Chondrocyte (in vitro differentiated cells): ENCODE measurements around the gene DNAH6. TPM values are rescaled to one million over a fixed set of nuclear protein-coding genes. Genes with fewer than 3 reads are reported as not detected.
A peak's percentile ranks its signal among the peaks of the same experiment; 100 is the strongest.

Experiments
- DNase-seq: peaks from one replicate; pipeline ENCODE4 v3.0.0; 2021; ENCODE audit warnings: mixed read lengths, low spot score
- H3K27ac Mint-ChIP-seq: one replicate; pipeline ENCODE4 v1.8.0; 2021; ENCODE audit warnings: mild to moderate bottlenecking, moderate library complexity, mixed read lengths; ENCODE audit not compliant: unreplicated experiment
- H3K27me3 Mint-ChIP-seq: 2 replicates; pipeline ENCODE4 v1.8.0; 2021; ENCODE audit warnings: low read depth, mixed read lengths
- H3K36me3 Mint-ChIP-seq: 2 replicates; pipeline ENCODE4 v1.8.0; 2021; ENCODE audit warnings: low read depth, mixed read lengths
- H3K4me1 Mint-ChIP-seq: 2 replicates; pipeline ENCODE4 v1.8.0; 2021; ENCODE audit warnings: low read depth, mild to moderate bottlenecking, mixed read lengths
- H3K4me3 Mint-ChIP-seq: one replicate; pipeline ENCODE4 v1.8.0; 2021; ENCODE audit warnings: mild to moderate bottlenecking, moderate library complexity, mixed read lengths; ENCODE audit not compliant: unreplicated experiment
- H3K9me3 Mint-ChIP-seq: 2 replicates; pipeline ENCODE4 v1.8.0; 2021; ENCODE audit warnings: low read depth, mixed read lengths
- total RNA-seq: library from RNA; stranded (reverse); gene quantifications from 3 replicates; pipeline ENCODE4 v1.2.1, GENCODE V29; 2021
- TF ChIP-seq, protein P1 (sequence below): fragments of 200-600 bp; sonication (generic); IDR thresholded peaks from 2 replicates; pipeline ENCODE4 v1.5.0; 2021; ENCODE audit warnings: antibody characterized with exemption, mild to moderate bottlenecking, moderate library complexity

Gene DNAH6
- total RNA-seq, 1 donor from 2014 or later, result not detected

DNA sequence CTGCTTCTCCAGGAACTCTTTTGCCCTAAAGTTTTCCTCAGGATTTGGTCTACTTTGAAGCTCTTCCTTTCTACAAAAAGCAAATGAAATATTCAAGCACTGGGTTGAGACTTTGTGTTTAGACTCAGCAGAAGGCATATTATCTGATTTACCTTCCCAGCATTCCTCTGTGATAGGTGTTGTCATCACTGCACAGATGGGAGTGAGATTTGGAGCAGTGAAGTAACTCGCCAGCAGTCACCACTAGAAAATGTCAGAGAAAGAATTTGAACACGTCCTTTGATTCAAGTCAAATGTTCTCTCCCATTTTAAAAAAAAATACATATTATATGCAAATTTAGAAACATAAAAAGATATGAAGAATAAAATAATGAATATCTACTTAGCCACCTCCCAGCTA is 112.2 kb downstream of the DNAH6 start:
- H3K27ac Mint-ChIP-seq, result no peak overlapping the region
- no peak overlapping the region for H3K4me3 Mint-ChIP-seq
- no peaks in the 10 kb centered on the region for H3K9me3 Mint-ChIP-seq
- TF ChIP-seq, protein P1, sequence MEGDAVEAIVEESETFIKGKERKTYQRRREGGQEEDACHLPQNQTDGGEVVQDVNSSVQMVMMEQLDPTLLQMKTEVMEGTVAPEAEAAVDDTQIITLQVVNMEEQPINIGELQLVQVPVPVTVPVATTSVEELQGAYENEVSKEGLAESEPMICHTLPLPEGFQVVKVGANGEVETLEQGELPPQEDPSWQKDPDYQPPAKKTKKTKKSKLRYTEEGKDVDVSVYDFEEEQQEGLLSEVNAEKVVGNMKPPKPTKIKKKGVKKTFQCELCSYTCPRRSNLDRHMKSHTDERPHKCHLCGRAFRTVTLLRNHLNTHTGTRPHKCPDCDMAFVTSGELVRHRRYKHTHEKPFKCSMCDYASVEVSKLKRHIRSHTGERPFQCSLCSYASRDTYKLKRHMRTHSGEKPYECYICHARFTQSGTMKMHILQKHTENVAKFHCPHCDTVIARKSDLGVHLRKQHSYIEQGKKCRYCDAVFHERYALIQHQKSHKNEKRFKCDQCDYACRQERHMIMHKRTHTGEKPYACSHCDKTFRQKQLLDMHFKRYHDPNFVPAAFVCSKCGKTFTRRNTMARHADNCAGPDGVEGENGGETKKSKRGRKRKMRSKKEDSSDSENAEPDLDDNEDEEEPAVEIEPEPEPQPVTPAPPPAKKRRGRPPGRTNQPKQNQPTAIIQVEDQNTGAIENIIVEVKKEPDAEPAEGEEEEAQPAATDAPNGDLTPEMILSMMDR, result no peak
- no peak for DNase-seq
- H3K36me3 Mint-ChIP-seq, result no peaks in the 10 kb centered on the region
- H3K4me1 Mint-ChIP-seq, result no peaks in the 10 kb centered on the region
- H3K27me3 Mint-ChIP-seq, result peaks cover 44% of the 10 kb centered on the region

GRCh38 chr2:84629550-84629949 is 113.3 kb downstream of the DNAH6 start:
- no peak overlapping the region for H3K4me3 Mint-ChIP-seq
- H3K27ac Mint-ChIP-seq, result no peak overlapping the region
- H3K36me3 Mint-ChIP-seq, result no peaks in the 10 kb centered on the region
- TF ChIP-seq, protein P1, result no peak
- H3K4me1 Mint-ChIP-seq, result no peaks in the 10 kb centered on the region
- peaks cover 49% of the 10 kb centered on the region for H3K27me3 Mint-ChIP-seq
- no peak for DNase-seq
- no peaks in the 10 kb centered on the region for H3K9me3 Mint-ChIP-seq

DNA sequence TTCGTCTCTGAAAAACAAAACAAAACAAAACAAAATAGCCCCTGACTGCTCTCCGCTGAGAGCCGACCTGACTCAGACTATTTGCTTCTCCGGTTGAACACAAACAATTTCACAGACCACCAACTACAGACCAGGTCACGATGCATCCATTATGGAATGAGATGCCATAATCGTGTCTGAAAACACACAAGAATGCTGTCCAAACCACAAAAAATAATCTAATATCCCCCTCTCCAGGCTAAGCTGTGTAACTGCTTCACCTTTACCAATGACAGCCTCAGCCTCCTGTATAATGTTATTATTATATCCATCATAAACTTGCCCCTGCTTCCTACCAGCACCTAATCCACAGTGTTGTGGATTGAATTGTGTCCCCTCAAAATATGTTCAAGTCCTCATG is 114.7 kb downstream of the DNAH6 start:
- no peaks in the 10 kb centered on the region for H3K9me3 Mint-ChIP-seq
- H3K4me3 Mint-ChIP-seq, result no peak overlapping the region
- peaks cover 47% of the 10 kb centered on the region for H3K27me3 Mint-ChIP-seq
- no peak for DNase-seq
- no peaks in the 10 kb centered on the region for H3K36me3 Mint-ChIP-seq
- H3K27ac Mint-ChIP-seq, result no peak overlapping the region
- TF ChIP-seq, protein P1, result peak; percentile 76
- H3K4me1 Mint-ChIP-seq, result no peaks in the 10 kb centered on the region

GRCh38 chr2:84631985-84632384 is 115.7 kb downstream of the DNAH6 start:
- DNase-seq, result no peak
- Mint-ChIP-seq H3K36me3 (no peaks in the 10 kb centered on the region), H3K4me1 (no peaks in the 10 kb centered on the region), H3K4me3 (no peak overlapping the region), H3K9me3 (no peaks in the 10 kb centered on the region), H3K27me3 (peaks cover 55% of the 10 kb centered on the region), H3K27ac (no peak overlapping the region)
- TF ChIP-seq, protein P1, result no peak

GRCh38 chr2:84636080-84636971 is 120.0 kb downstream of the DNAH6 start:
- H3K4me1 Mint-ChIP-seq, result no peaks in the 10 kb centered on the region
- H3K27me3 Mint-ChIP-seq, result peaks cover 38% of the 10 kb centered on the region
- H3K36me3 Mint-ChIP-seq, result no peaks in the 10 kb centered on the region

More at GRCh38 chr2:84636080-84636971, 120.0 kb downstream of the DNAH6 start:
- H3K9me3 Mint-ChIP-seq, result no peaks in the 10 kb centered on the region
- no peak for DNase-seq
- no peak overlapping the region for H3K4me3 Mint-ChIP-seq
- TF ChIP-seq, protein P1, result no peak
- H3K27ac Mint-ChIP-seq, result no peak overlapping the region
